Bronchial epithelial cell (primary cell): ENCODE results near the gene CD28. TPM values are rescaled to one million over a fixed set of nuclear protein-coding genes. Genes with fewer than 3 reads are reported as not detected.

Source experiments
- DNase-seq: peaks from one replicate; pipeline ENCODE4 v3.0.0-alpha.2; 2010; ENCODE audit warnings: low read depth
- FAIRE-seq: peaks from 2 replicates; lab custom pipeline; 2011; peaks lifted over from hg19 to GRCh38; lab: Jason Lieb, UNC
- H3K27me3 ChIP-seq: 2 replicates; pipeline ENCODE4 v1.5.1; 2011; ENCODE audit warnings: low read length; ENCODE audit not compliant: control insufficient read depth, insufficient read depth
- H3K36me3 ChIP-seq: 2 replicates; pipeline ENCODE4 v1.5.1; 2011; ENCODE audit warnings: low read length; ENCODE audit not compliant: control insufficient read depth, insufficient read depth
- H3K4me3 ChIP-seq: 2 replicates; pipeline ENCODE4 v1.5.1; 2011; ENCODE audit warnings: mild to moderate bottlenecking, low read depth, low read length, control low read depth
- CTCF ChIP-seq: IDR thresholded peaks from 2 replicates; pipeline ENCODE4 v1.5.1; 2011; ENCODE audit warnings: mild to moderate bottlenecking, moderate library complexity, low read length, control low read depth, inconsistent platforms; ENCODE audit not compliant: insufficient read depth, severe bottlenecking
- total RNA-seq: library from RNA; depleted of rRNA; stranded (reverse); fragments of >200 nt; gene quantifications from 2 replicates; pipeline ENCODE4 v1.2.1, GENCODE V29; 2014

The CD28 gene
- not detected in 2 replicates for total RNA-seq

GRCh38 chr2:203706403-203706802 lies at the start of gene CD28:
CD28 (plus strand) TSS chr2:203706639; CDS start chr2:203706697, 58 bp downstream.
- no peak for TF ChIP-seq CTCF
- no peaks in the 10 kb centered on the region for H3K36me3 ChIP-seq
- H3K27me3 ChIP-seq = no peaks in the 10 kb centered on the region
- no peak for FAIRE-seq
- H3K4me3 ChIP-seq = no peak within 1 kb of the TSS
- no peak for DNase-seq

GRCh38 chr2:203659331-203660049 lies 46.9 kb upstream of the CD28 start:
- Histone ChIP-seq H3K27me3 (no peaks in the 10 kb centered on the region), H3K4me3 (no peak overlapping the region), H3K36me3 (no peaks in the 10 kb centered on the region)
- no peak for TF ChIP-seq CTCF
- no peak for DNase-seq
- FAIRE-seq = no peak

DNA sequence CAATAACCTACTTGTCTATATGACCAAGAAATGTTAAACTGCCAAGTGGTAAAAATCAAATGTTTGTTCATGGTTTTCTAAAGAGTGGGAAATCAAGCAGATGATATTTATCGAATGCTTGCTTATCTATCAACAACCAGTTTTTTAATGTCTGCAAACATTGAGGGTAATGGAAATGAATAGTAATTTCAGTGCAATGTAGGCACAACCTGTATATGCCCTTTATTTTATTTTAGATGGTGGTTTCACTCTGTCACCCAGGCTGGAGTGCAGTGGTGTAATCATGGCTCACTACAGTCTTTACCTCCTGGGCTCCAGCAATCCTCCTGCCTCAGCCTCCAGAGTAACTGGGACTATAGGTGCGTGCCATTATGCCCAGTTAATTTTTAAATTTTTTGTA lies 46.0 kb upstream of the CD28 start:
- Histone ChIP-seq H3K27me3 (no peaks in the 10 kb centered on the region), H3K36me3 (no peaks in the 10 kb centered on the region), H3K4me3 (no peak overlapping the region)
- FAIRE-seq (no peak), DNase-seq (no peak)
- TF ChIP-seq CTCF = no peak

GRCh38 chr2:203661279-203661908 lies 45.0 kb upstream of the CD28 start:
- no peak for FAIRE-seq
- no peaks in the 10 kb centered on the region for H3K36me3 ChIP-seq
- H3K4me3 ChIP-seq = no peak overlapping the region
- TF ChIP-seq CTCF = no peak
- no peak for DNase-seq
- H3K27me3 ChIP-seq = no peaks in the 10 kb centered on the region

GRCh38 chr2:203662487-203662886 lies 44.0 kb upstream of the CD28 start:
- FAIRE-seq (no peak), DNase-seq (no peak)
- no peak for TF ChIP-seq CTCF
- Histone ChIP-seq H3K4me3 (no peak overlapping the region), H3K36me3 (no peaks in the 10 kb centered on the region), H3K27me3 (no peaks in the 10 kb centered on the region)

GRCh38 chr2:203662951-203663350 lies 43.5 kb upstream of the CD28 start:
- Histone ChIP-seq H3K4me3 (no peak overlapping the region), H3K27me3 (no peaks in the 10 kb centered on the region), H3K36me3 (no peaks in the 10 kb centered on the region)
- TF ChIP-seq CTCF = no peak
- FAIRE-seq (no peak), DNase-seq (no peak)
